SK-N-SH (cell line): ENCODE results near the gene GRB10. TPM values are rescaled to one million over a fixed set of nuclear protein-coding genes. Genes with fewer than 3 reads are reported as not detected.

ENCODE experiments used
- CTCF ChIA-PET: fragments of 300-600, 350-600 bp; formaldehyde crosslinking; extraction: SDS; loops from one replicate; lab custom pipeline; 2021; lab: Yijun Ruan, JAX
- POLR2A ChIA-PET: fragments of 350-600 bp; sonication (Branson Sonifier 250); formaldehyde crosslinking; extraction: SDS; loops from one replicate; lab custom pipeline; 2020; ENCODE audit warnings: antibody characterized with exemption, inconsistent platforms; lab: Yijun Ruan, JAX
- DNase-seq: peaks from one replicate; pipeline ENCODE4 v3.0.0; 2012
- H2AFZ ChIP-seq: fragments of 200-600 bp; sonication (generic); 2 replicates; pipeline ENCODE4 v1.8.1; 2016; ENCODE audit warnings: antibody characterized with exemption, mild to moderate bottlenecking, low read depth
- H3F3A ChIP-seq: fragments of 200-600 bp; sonication (generic); replicated peaks from 2 replicates; pipeline ENCODE3; 2016; ENCODE audit warnings: antibody characterized with exemption, mild to moderate bottlenecking; ENCODE audit not compliant: insufficient read depth
- H3K27ac ChIP-seq, 2 experiments: fragments of 200-500 bp in 1 of 2; fragments of 200-600 bp in 1 of 2; sonication (Bioruptor generic) in 1 of 2; sonication (generic), shearing (Covaris generic) in 1 of 2; 2 replicates each; pipeline versions ENCODE4 v1.5.1 to v1.6.1; 2014 to 2016; ENCODE audit warnings: low read depth in 2 of 2, inconsistent platforms in 1 of 2, low read length in 1 of 2, mild to moderate bottlenecking in 1 of 2, mixed read lengths in 1 of 2
- H3K27me3 ChIP-seq: fragments of 200-600 bp; sonication (generic), shearing (Covaris generic); 2 replicates; pipeline ENCODE4 v1.6.1; 2016; ENCODE audit warnings: mixed run types; ENCODE audit not compliant: insufficient read depth
- H3K36me3 ChIP-seq, 2 experiments: fragments of 200-500 bp in 1 of 2; fragments of 200-600 bp in 1 of 2; sonication (Bioruptor generic) in 1 of 2; sonication (generic) in 1 of 2; replicated peaks in 1 of 2; 2 replicates each; pipeline versions ENCODE3 to v1.5.1; 2014 to 2016; ENCODE audit warnings: low read length in 1 of 2, mild to moderate bottlenecking in 1 of 2; ENCODE audit not compliant: insufficient read depth in 2 of 2, control insufficient read depth in 1 of 2
- H3K4me1 ChIP-seq, 2 experiments: fragments of 200-500 bp in 1 of 2; fragments of 200-600 bp in 1 of 2; sonication (Bioruptor generic) in 1 of 2; sonication (generic), shearing (Covaris generic) in 1 of 2; 2 replicates each; pipeline versions ENCODE4 v1.5.1 to v1.6.1; 2014 to 2016; ENCODE audit warnings: low read depth in 1 of 2, low read length in 1 of 2, mixed run types in 1 of 2; ENCODE audit not compliant: insufficient read depth in 2 of 2, control insufficient read depth in 1 of 2
- H3K4me2 ChIP-seq: fragments of 200-600 bp; sonication (generic), shearing (Covaris generic); 2 replicates; pipeline ENCODE4 v1.6.1; 2017; ENCODE audit warnings: mixed run types
- H3K4me3 ChIP-seq, 2 experiments: fragments of 200-500 bp in 1 of 2; fragments of 200-600 bp in 1 of 2; sonication (Bioruptor generic) in 1 of 2; sonication (generic), shearing (Covaris generic) in 1 of 2; 2 replicates each; pipeline versions ENCODE4 v1.5.1 to v1.8.1; 2014 to 2016; ENCODE audit warnings: low read depth in 2 of 2, inconsistent platforms in 1 of 2, low read length in 1 of 2, mild to moderate bottlenecking in 1 of 2, mixed read lengths in 1 of 2, moderate library complexity in 1 of 2
- H3K79me2 ChIP-seq: fragments of 200-600 bp; sonication (generic); 2 replicates; pipeline ENCODE4 v1.8.1; 2017; ENCODE audit warnings: mild to moderate bottlenecking; ENCODE audit not compliant: insufficient read depth
- H3K9ac ChIP-seq: fragments of 200-600 bp; sonication (generic); 2 replicates; pipeline ENCODE4 v1.6.1; 2017; ENCODE audit warnings: mixed run types
- H3K9me2 ChIP-seq: fragments of 200-600 bp; sonication (generic); 2 replicates; pipeline ENCODE4 v1.6.1; 2017; ENCODE audit warnings: mixed run types
- H3K9me3 ChIP-seq: fragments of 200-600 bp; sonication (generic); 2 replicates; pipeline ENCODE4 v1.6.1; 2017; ENCODE audit warnings: mixed run types, mild to moderate bottlenecking, moderate library complexity
- H4K20me1 ChIP-seq: fragments of 200-600 bp; sonication (generic); 2 replicates; pipeline ENCODE4 v1.6.1; 2017; ENCODE audit warnings: mild to moderate bottlenecking, mixed run types; ENCODE audit not compliant: insufficient read depth
- CHD2 ChIP-seq: fragments of 150-350 bp; IDR thresholded peaks from 2 replicates; pipeline ENCODE4 v1.6.1; 2018; ENCODE audit warnings: low read length; ENCODE audit not compliant: partially characterized antibody
- CTCF ChIP-seq: fragments of 200-600 bp; sonication (generic); IDR thresholded peaks from 2 replicates; pipeline ENCODE4 v1.6.1; 2017; ENCODE audit warnings: antibody characterized with exemption, mild to moderate bottlenecking, moderate library complexity
- ELF1 ChIP-seq: IDR thresholded peaks from 2 replicates; pipeline ENCODE4 v1.4.0; 2012
- EP300 ChIP-seq, 2 experiments: IDR thresholded peaks; 2 replicates each; pipeline versions ENCODE4 v1.4.0 to v1.6.1; 2012; ENCODE audit warnings: borderline replicate concordance in 1 of 2, low read depth in 1 of 2, low read length in 1 of 2
- FOSL2 ChIP-seq: IDR thresholded peaks from 2 replicates; pipeline ENCODE4 v1.4.0; 2012; ENCODE audit warnings: low read depth, mild to moderate bottlenecking, moderate library complexity, borderline replicate concordance
- FOXJ3 ChIP-seq: sonication (generic); formaldehyde crosslinking; IDR thresholded peaks from 2 replicates; pipeline ENCODE4 v1.5.1; 2020; ENCODE audit warnings: mild to moderate bottlenecking, missing genetic modification reagents
- GABPA ChIP-seq: IDR thresholded peaks from 2 replicates; pipeline ENCODE4 v1.4.0; 2012; ENCODE audit warnings: low read depth, mild to moderate bottlenecking
- IRF3 ChIP-seq: fragments of 150-350 bp; IDR thresholded peaks from 2 replicates; pipeline ENCODE4 v1.6.1; 2016; ENCODE audit warnings: mild to moderate bottlenecking, low read depth, low read length
- MEF2A ChIP-seq: IDR thresholded peaks from 2 replicates; pipeline ENCODE4 v1.4.0; 2012; ENCODE audit warnings: low read depth, borderline replicate concordance
- MXI1 ChIP-seq: IDR thresholded peaks from 2 replicates; pipeline ENCODE4 v1.6.1; 2012; ENCODE audit warnings: mild to moderate bottlenecking, low read depth, low read length, improper control_type of control experiment
- NFIC ChIP-seq: IDR thresholded peaks from 2 replicates; pipeline ENCODE4 v1.4.0; 2012; ENCODE audit warnings: borderline replicate concordance
- PBX3 ChIP-seq: IDR thresholded peaks from 2 replicates; pipeline ENCODE4; 2012
- POLR2AphosphoS5 ChIP-seq: IDR thresholded peaks from 2 replicates; pipeline ENCODE4 v1.6.1; 2012; ENCODE audit warnings: low read depth, low read length
- RAD21 ChIP-seq: IDR thresholded peaks from 2 replicates; pipeline ENCODE4 v1.6.1; 2012; ENCODE audit warnings: mild to moderate bottlenecking, low read length
- REST ChIP-seq: IDR thresholded peaks from 2 replicates; pipeline ENCODE4 v1.6.1; 2012; ENCODE audit warnings: mild to moderate bottlenecking, low read depth, low read length, moderate library complexity
- RXRA ChIP-seq: IDR thresholded peaks from 2 replicates; pipeline ENCODE4 v1.4.0; 2012; ENCODE audit warnings: low read depth, mild to moderate bottlenecking, borderline replicate concordance
- TEAD4 ChIP-seq: IDR thresholded peaks from 2 replicates; pipeline ENCODE4 v1.4.0; 2012; ENCODE audit warnings: mild to moderate bottlenecking, borderline replicate concordance; ENCODE audit not compliant: insufficient read depth
- WGBS: methylation state at CpG from one replicate; pipeline ENCODE4 v1.1.6; 2017; ENCODE audit warnings: low lambda C conversion rate; 5-methylcytosine and 5-hydroxymethylcytosine counted together
- polyA plus RNA-seq, 3 experiments: library from polyadenylated mRNA; depleted of rRNA; stranded (reverse); fragments of >200 nt; gene quantifications; 2 replicates each; pipeline ENCODE4 v1.2.3, GENCODE V29; 2012
- TF ChIP-seq, protein P1 (sequence below): IDR thresholded peaks from 2 replicates; pipeline ENCODE4 v1.4.0; 2012; ENCODE audit warnings: low read depth, borderline replicate concordance

Gene GRB10
- polyA plus RNA-seq, 1 of the 3 experiments (the other 2 are of a cell fraction): 5.1 TPM

GRCh38 chr7:50648570-50649169, 134.0 kb downstream of the GRB10 start:
- H3K9ac ChIP-seq: no peak overlapping the region
- H3K79me2 ChIP-seq: peaks cover 18% of the 10 kb centered on the region
- H3K4me2 ChIP-seq: no peak overlapping the region
- H3K9me3 ChIP-seq: no peaks in the 10 kb centered on the region
- no peak overlapping the region for H3K4me3 ChIP-seq
- H2AFZ ChIP-seq: no peak overlapping the region
- H3K27ac ChIP-seq: no peak overlapping the region
- peaks cover 46% of the 10 kb centered on the region for H4K20me1 ChIP-seq
- H3K9me2 ChIP-seq: no peaks in the 10 kb centered on the region
- H3K4me1 ChIP-seq: peaks cover 0 to 18% of the 10 kb centered on the region in 2 experiments; a peak in 2 of 4 replicates
- peaks cover 0 to 8% of the 10 kb centered on the region in 2 experiments for H3K36me3 ChIP-seq
- TF ChIP-seq TEAD4 (no peak), NFIC (no peak), IRF3 (no peak), MEF2A (no peak), EP300 (IDR thresholded peaks at IDR 0.05; ENCODE audit: borderline replicate concordance in 1 of 2, low read depth in 1 of 2, low read length in 1 of 2) (no peak), FOSL2 (no peak), FOXJ3 (no peak), POLR2AphosphoS5 (no peak), REST (no peak), ELF1 (no peak), MXI1 (no peak), GABPA (no peak), CTCF (no peak), PBX3 (no peak), CHD2 (no peak), RXRA (no peak), RAD21 (no peak)
- TF ChIP-seq, protein P1, sequence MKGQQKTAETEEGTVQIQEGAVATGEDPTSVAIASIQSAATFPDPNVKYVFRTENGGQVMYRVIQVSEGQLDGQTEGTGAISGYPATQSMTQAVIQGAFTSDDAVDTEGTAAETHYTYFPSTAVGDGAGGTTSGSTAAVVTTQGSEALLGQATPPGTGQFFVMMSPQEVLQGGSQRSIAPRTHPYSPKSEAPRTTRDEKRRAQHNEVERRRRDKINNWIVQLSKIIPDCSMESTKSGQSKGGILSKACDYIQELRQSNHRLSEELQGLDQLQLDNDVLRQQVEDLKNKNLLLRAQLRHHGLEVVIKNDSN: no peak
- no peak for DNase-seq
- POLR2A ChIA-PET: no interaction called here
- CTCF ChIA-PET: interaction anchor here (1.0 kb wide), 1 partner anchor 13 kb away, joined by 4 read pairs; no protein-coding TSS in a partner anchor
- WGBS: 52% methylated on average over 8 of the region's 8 CpGs
- H3K27me3 ChIP-seq: no peaks in the 10 kb centered on the region
- H3F3A ChIP-seq: no peaks in the 10 kb centered on the region
